GM18519 (cell line): ENCODE results near the gene ZNF619.

Experiments
- ATAC-seq: cut with Tn5 transposase; IDR thresholded peaks from one replicate; pipeline ENCODE4 v1.9.1; 2021; ENCODE audit warnings: mild to moderate bottlenecking, moderate library complexity; ENCODE audit not compliant: unreplicated experiment, low FRiP score

ZNF619 gene

GRCh38 chr3:40464339-40465110 lies 12.4 kb upstream of the ZNF619 start:
- ATAC-seq, result no peak

- ATAC-seq, result no peak
Observed at GRCh38 chr3:40465111-40465407, 11.9 kb upstream of the ZNF619 start.

DNA sequence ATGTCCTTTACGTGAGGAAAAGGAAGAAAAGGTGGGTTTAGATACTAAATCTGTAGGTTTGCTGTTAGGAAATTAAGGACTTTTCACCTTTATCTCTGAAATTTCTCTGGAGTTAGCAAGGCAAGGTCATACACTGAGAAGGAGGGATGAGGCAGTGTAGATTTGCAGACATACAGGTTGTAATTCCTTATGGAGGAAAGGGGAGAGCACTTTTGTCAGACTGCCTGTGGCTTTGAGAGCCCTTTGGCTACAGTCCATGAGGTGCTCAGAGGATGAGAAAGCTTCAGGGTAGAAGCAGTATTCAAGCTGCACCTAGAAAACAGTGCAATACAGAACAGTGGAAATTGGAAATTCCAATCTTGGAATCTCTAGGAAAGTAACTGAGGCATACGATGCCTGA lies 11.5 kb upstream of the ZNF619 start:
- ATAC-seq, result no peak

DNA sequence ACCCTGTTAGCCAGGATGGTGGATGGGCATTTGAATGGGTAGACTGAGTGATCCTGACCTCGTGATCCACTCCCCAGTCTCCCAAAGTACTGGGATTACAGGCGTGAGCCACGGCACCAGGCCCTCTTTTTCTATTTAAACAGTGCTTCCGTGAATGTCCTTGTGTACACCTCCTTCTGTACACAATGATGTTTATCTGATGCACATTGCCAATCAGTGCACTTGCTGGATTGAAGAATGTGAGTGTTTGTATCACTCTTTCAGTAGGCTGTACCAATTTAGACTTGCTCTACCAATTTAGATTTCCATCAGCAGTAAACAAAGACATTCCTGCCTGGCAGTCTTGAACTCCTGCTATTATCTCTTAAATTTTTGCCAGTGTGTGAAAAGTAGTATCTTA lies 8.9 kb upstream of the ZNF619 start:
- no peak for ATAC-seq

GRCh38 chr3:40470701-40471100 lies 6.2 kb upstream of the ZNF619 start:
- ATAC-seq, result no peak

GRCh38 chr3:40477666-40478065 lies 744 bp downstream of the ZNF619 start:
- no peak for ATAC-seq

GRCh38 chr3:40487172-40487571 lies 10.2 kb downstream of the ZNF619 start:
- no peak for ATAC-seq

GRCh38 chr3:40490916-40491315 lies 14.0 kb downstream of the ZNF619 start:
- ATAC-seq, result no peak

GRCh38 chr3:40494698-40495097 lies 17.8 kb downstream of the ZNF619 start:
- no peak for ATAC-seq

- ATAC-seq, result no peak
Observed at GRCh38 chr3:40497288-40497687, 20.4 kb downstream of the ZNF619 start.

GRCh38 chr3:40499952-40500351 lies 23.0 kb downstream of the ZNF619 start:
- no peak for ATAC-seq

DNA sequence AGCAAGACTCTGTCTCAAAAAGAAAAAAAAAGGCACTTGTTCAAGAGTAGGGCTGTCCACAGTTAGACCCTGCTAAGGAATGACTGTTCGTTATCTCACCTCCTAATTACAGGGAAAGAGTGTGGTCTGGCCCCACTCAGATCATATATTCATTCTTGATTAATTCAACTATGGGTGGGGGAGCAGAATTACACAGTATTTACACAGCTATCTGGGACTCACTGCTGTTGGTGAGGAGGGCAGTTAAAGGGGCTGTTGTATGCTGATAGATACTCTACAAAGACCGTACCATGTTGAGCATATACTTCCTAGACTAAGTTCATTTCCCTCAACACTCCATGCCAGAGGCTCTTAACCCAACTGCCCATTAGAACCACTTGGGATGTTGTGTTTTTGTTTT lies 25.1 kb downstream of the ZNF619 start:
- no peak for ATAC-seq

DNA sequence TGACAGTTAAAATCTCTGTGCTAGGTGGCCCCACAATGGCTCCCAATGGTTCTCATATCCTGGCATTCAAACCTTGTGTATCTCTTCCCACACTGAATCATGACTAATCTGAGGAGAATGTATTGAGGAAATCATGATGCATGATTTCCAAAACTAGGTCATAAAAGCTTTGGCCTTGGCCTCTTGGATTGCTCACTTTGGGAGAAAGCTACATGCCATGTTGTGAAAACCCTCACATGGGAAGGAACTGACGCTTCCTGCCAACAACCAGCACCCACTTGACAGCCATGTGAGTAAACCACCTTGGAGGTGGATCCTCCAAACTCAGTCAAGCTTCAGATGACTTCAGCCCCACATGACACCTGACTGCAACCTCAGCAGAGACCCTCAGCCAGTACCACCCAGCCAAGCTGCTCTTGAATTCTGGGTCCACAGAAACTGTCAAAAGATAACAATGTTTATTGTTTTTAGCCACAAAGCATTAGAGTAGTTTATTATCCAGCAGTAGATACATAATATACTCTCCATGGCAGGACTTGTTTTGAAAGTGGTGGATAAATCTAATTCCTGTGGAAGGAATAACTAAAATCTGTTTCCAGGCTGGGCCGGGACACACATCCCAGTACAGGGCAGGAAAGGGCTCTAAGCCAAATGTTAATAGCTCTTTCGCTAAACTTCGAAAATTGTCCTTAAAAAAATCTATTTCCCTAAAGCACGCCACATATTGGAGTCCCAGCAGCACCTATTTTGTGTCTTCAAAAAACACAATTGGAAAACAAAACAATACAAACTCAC lies 27.9 kb downstream of the ZNF619 start:
- ATAC-seq, result no peak

- ATAC-seq, result peak; percentile 63
Observed at GRCh38 chr3:40505599-40506462, 28.9 kb downstream of the ZNF619 start, which contains the start of gene ZNF620. TSS of gene ZNF620 (plus strand) at chr3:40506039. CDS start at chr3:40506353, 314 bp downstream.

- no peak for ATAC-seq
Observed at GRCh38 chr3:40511031-40511718, 34.3 kb downstream of the ZNF619 start.

DNA sequence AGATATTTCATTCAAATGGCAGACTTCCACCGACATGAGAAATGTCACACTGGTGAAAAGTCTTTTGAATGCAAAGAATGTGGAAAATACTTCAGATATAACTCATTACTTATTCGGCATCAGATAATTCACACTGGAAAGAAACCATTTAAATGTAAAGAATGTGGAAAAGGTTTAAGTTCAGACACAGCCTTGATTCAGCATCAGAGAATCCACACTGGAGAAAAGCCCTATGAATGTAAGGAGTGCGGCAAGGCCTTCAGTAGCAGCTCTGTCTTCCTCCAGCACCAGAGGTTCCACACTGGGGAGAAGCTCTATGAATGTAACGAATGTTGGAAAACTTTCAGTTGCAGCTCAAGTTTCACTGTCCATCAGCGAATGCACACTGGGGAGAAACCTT lies 39.3 kb downstream of the ZNF619 start:
- ATAC-seq, result no peak

- no peak for ATAC-seq
Observed at GRCh38 chr3:40518067-40518466, 41.1 kb downstream of the ZNF619 start.

- ATAC-seq, result no peak
Observed at GRCh38 chr3:40518848-40519247, 41.9 kb downstream of the ZNF619 start.

DNA sequence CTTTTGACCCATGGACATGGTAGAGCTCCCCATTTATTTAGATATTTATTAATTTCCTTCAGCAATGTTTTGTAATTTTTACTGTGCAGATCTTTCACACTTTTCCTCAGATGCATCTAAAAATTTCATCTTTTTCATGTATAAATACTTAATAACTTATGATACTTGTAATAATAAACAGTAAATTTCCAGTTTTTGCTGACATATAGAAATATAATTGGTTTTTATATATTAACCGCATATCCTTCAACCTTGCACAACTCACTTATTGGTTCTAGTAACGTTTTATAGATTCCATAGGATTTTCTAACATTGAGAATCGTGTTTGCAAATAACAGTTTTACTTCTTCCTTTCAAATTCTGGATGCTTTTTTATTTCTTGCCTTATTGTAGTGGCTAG lies 44.3 kb downstream of the ZNF619 start:
- ATAC-seq, result no peak

DNA sequence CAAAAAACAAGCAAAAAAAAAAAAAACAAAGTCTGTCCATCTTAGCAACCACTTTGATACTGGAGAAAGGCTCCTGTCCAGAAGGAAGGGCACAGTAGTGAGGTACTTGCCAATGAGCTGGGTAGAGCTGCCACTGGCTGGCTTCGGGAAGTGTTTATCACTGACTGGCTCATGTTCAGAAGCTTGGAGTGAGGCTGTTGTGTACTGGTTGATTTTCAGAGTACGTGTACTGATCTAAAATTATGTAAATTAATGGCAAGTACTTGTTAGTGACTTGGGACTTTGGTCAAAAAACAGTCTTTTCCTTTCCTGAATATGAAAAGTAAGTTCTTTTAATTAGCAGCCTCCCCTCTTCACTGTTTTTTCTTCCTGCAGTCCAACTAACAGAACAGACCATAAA lies 46.9 kb downstream of the ZNF619 start:
- ATAC-seq, result no peak

DNA sequence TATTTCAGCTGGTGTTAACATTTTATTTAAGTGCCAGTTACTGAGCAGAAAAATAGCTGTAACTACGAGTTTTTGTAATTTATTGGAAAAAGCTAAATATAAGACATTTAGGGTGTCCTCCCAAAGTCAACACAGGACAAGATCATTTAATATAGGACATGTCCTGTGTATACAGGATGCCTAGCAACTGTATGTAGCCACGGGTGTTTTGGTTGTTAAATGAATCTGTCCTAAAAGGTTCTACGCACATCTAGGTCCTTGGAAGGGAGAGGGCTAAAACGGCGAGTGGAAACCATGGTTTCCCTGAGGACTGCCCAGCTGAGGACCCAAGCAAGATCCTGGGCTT lies 47.3 kb downstream of the ZNF619 start:
- no peak for ATAC-seq
